OCI-LY7 (cell line): ENCODE data around the gene SDK2. TPM values are rescaled to one million over a fixed set of nuclear protein-coding genes. Genes with fewer than 3 reads are reported as not detected.

ENCODE experiments used
- BruUV-seq: library from RNA; stranded (reverse); fragments of 400-500 nt; replicated peaks from 2 replicates; lab custom pipeline; 2021; lab: Mats Ljungman, UMichigan
- CTCF ChIA-PET: fragments of 300-600 bp; sonication (Branson Sonifier 250); formaldehyde crosslinking; loops from one replicate; lab custom pipeline; 2022; ENCODE audit warnings: antibody characterized with exemption; ENCODE audit not compliant: unreplicated experiment; lab: Charles Lee
- POLR2A ChIA-PET: fragments of 300-600 bp; sonication (Branson Sonifier 250); formaldehyde crosslinking; loops from one replicate; lab custom pipeline; 2022; ENCODE audit warnings: antibody characterized with exemption; lab: Charles Lee
- DNase-seq: peaks from one replicate; pipeline ENCODE4 v3.0.0-alpha.2; 2015; ENCODE audit warnings: low spot score
- H2AFZ ChIP-seq: fragments of 200-600 bp; sonication (generic), shearing (Covaris generic); 2 replicates; pipeline ENCODE4 v1.6.1; 2014; ENCODE audit warnings: mild to moderate bottlenecking, antibody characterized with exemption, low read length, moderate library complexity
- H3K27ac ChIP-seq: fragments of 200-600 bp; sonication (generic); 2 replicates; pipeline ENCODE4 v1.5.1; 2014; ENCODE audit warnings: mixed run types, low read depth, mild to moderate bottlenecking, moderate library complexity, low read length, inconsistent platforms; ENCODE audit not compliant: poor library complexity, severe bottlenecking
- H3K36me3 ChIP-seq: fragments of 200-600 bp; sonication (generic); 2 replicates; pipeline ENCODE4 v1.6.1; 2014; ENCODE audit warnings: mild to moderate bottlenecking, antibody characterized with exemption, low read length, moderate library complexity, mixed read lengths; ENCODE audit not compliant: insufficient read depth
- H3K4me1 ChIP-seq: fragments of 200-600 bp; sonication (generic); 2 replicates; pipeline ENCODE4 v1.5.1; 2014; ENCODE audit warnings: mild to moderate bottlenecking, low read length; ENCODE audit not compliant: insufficient read depth, poor library complexity, severe bottlenecking
- H3K4me2 ChIP-seq: fragments of 200-600 bp; sonication (generic); 2 replicates; pipeline ENCODE4 v1.6.1; 2014; ENCODE audit warnings: mild to moderate bottlenecking, low read length
- H3K4me3 ChIP-seq: fragments of 200-600 bp; sonication (generic); 2 replicates; pipeline ENCODE4 v1.5.1; 2014; ENCODE audit warnings: mild to moderate bottlenecking, low read depth, low read length; ENCODE audit not compliant: poor library complexity, severe bottlenecking
- H3K79me2 ChIP-seq: fragments of 200-600 bp; sonication (generic); 2 replicates; pipeline ENCODE4 v1.6.1; 2016; ENCODE audit warnings: low read depth, mild to moderate bottlenecking, low read length, moderate library complexity, mixed read lengths; ENCODE audit not compliant: insufficient read depth
- H3K9me2 ChIP-seq: fragments of 200-600 bp; sonication (generic); 2 replicates; pipeline ENCODE4 v1.6.1; 2016; ENCODE audit warnings: mild to moderate bottlenecking, low read length, mixed read lengths; ENCODE audit not compliant: insufficient read depth
- H3K9me3 ChIP-seq: fragments of 200-600 bp; sonication (generic); 2 replicates; pipeline ENCODE4 v1.6.1; 2014; ENCODE audit warnings: mild to moderate bottlenecking, mixed run types, low read length, mixed read lengths
- H4K20me1 ChIP-seq: fragments of 200-600 bp; sonication (generic); 2 replicates; pipeline ENCODE4 v1.6.1; 2014; ENCODE audit warnings: mild to moderate bottlenecking, antibody characterized with exemption, low read length, moderate library complexity, mixed read lengths; ENCODE audit not compliant: insufficient read depth
- CTCF ChIP-seq: fragments of 200-600 bp; sonication (generic); conservative IDR thresholded peaks from 2 replicates; pipeline ENCODE4 v1.5.1; 2014; ENCODE audit warnings: mild to moderate bottlenecking, antibody characterized with exemption, low read length, moderate library complexity, mixed read lengths
- EZH2phosphoT487 ChIP-seq: fragments of 200-600 bp; sonication (generic); IDR thresholded peaks from 2 replicates; pipeline ENCODE4 v1.6.1; 2018; ENCODE audit warnings: low read depth, borderline replicate concordance, mild to moderate bottlenecking, mixed run types, antibody characterized with exemption, low read length, moderate library complexity, mixed read lengths
- intact Hi-C: fragments of 100-400 bp; cut with micrococcal nuclease; formaldehyde crosslinking; loops from one replicate; pipeline ENCODE4 v1.10.0; 2022; ENCODE audit not compliant: unreplicated experiment
- total RNA-seq, 2 experiments: library from RNA; depleted of rRNA in 1 of 2; stranded (reverse); fragments of >200 nt in 1 of 2; shearing (Covaris generic) in 1 of 2; gene quantifications; 2 replicates each; pipeline ENCODE4 v1.2.3, GENCODE V29; 2014 to 2022

The SDK2 gene
- total RNA-seq, 2 experiments from 2014 or later: 0.32 to 1.8 TPM

GRCh38 chr17:73390851-73391250 is 253.4 kb downstream of the SDK2 start:
- no peaks in the 10 kb centered on the region for H3K79me2 ChIP-seq
- TF ChIP-seq EZH2phosphoT487 (no peak), CTCF (no peak)
- no peaks in the 10 kb centered on the region for H3K9me3 ChIP-seq
- no peaks in the 10 kb centered on the region for H3K36me3 ChIP-seq
- no peak overlapping the region for H3K27ac ChIP-seq
- ChIA-PET POLR2A (interaction anchor here (0.6 kb wide), 1 partner anchor 13 kb away, joined by 7 read pairs; no protein-coding TSS in a partner anchor), CTCF (no interaction called here)
- H2AFZ ChIP-seq: no peak overlapping the region
- H3K9me2 ChIP-seq: no peaks in the 10 kb centered on the region
- no peak for DNase-seq
- H3K4me1 ChIP-seq: no peaks in the 10 kb centered on the region
- no peak overlapping the region for H3K4me3 ChIP-seq
- no TSS peak for BruUV-seq
- H4K20me1 ChIP-seq: no peaks in the 10 kb centered on the region
- intact Hi-C loops: no loop called here
- no peak overlapping the region for H3K4me2 ChIP-seq

GRCh38 chr17:73390221-73390620 is 254.0 kb downstream of the SDK2 start:
- DNase-seq: no peak
- no peak overlapping the region for H3K4me2 ChIP-seq
- H3K9me3 ChIP-seq: no peaks in the 10 kb centered on the region
- no TSS peak for BruUV-seq
- ChIA-PET POLR2A (interaction anchor here (0.6 kb wide), 1 partner anchor 13 kb away, joined by 7 read pairs; no protein-coding TSS in a partner anchor), CTCF (no interaction called here)
- H3K4me3 ChIP-seq: no peak overlapping the region
- H2AFZ ChIP-seq: no peak overlapping the region
- no peaks in the 10 kb centered on the region for H4K20me1 ChIP-seq
- intact Hi-C loops: no loop called here
- H3K4me1 ChIP-seq: no peaks in the 10 kb centered on the region
- no peak overlapping the region for H3K27ac ChIP-seq
- TF ChIP-seq CTCF: no peak
- no peak for TF ChIP-seq EZH2phosphoT487
- no peaks in the 10 kb centered on the region for H3K79me2 ChIP-seq
- H3K36me3 ChIP-seq: no peaks in the 10 kb centered on the region
- no peaks in the 10 kb centered on the region for H3K9me2 ChIP-seq

- TF ChIP-seq EZH2phosphoT487 (no peak), CTCF (no peak)
- ChIA-PET POLR2A (no interaction called here), CTCF (interaction anchor here (0.6 kb wide), 1 partner anchor 16 kb away, joined by 5 read pairs; no protein-coding TSS in a partner anchor)
- H2AFZ ChIP-seq: no peak overlapping the region
- H3K27ac ChIP-seq: no peak overlapping the region
- no peaks in the 10 kb centered on the region for H3K9me2 ChIP-seq
- BruUV-seq: no TSS peak
- no peak overlapping the region for H3K4me3 ChIP-seq
- no peaks in the 10 kb centered on the region for H3K4me1 ChIP-seq
- no peak overlapping the region for H3K4me2 ChIP-seq
- no peaks in the 10 kb centered on the region for H3K79me2 ChIP-seq
- DNase-seq: no peak
- H3K9me3 ChIP-seq: no peaks in the 10 kb centered on the region
- H3K36me3 ChIP-seq: no peaks in the 10 kb centered on the region
- no peaks in the 10 kb centered on the region for H4K20me1 ChIP-seq
- intact Hi-C loops: no loop called here
Measured at GRCh38 chr17:73389411-73389810, 254.8 kb downstream of the SDK2 start.
